ENCODE measurements around the gene GPR37L1.

GRCh38 chr1:202176949-202177927 lies 54.5 kb downstream of the GPR37L1 start:
- no peak for TF ChIP-seq ZNF530 (tag by site-specific recombination; IDR thresholded peaks at IDR 0.05; ENCODE audit: low read depth)
- peak; percentile 38; the same call in 1 of the 2 replicates for TF ChIP-seq ZNF692 (tag by site-specific recombination; IDR thresholded peaks at IDR 0.05)
- TF ChIP-seq GLI2 (tag by site-specific recombination; IDR thresholded peaks at IDR 0.05; ENCODE audit: borderline replicate concordance, low read depth): no peak
- TF ChIP-seq ZFP37 (tag by site-specific recombination; IDR thresholded peaks at IDR 0.05): no peak
- no peak for TF ChIP-seq YY1 (tag by site-specific recombination; IDR thresholded peaks at IDR 0.05)
- no peak for TF ChIP-seq TCF7L2 (IDR thresholded peaks at IDR 0.05; ENCODE audit: borderline replicate concordance, low read depth, low read length)
- no peak for TF ChIP-seq BCL6B (tag by site-specific recombination; IDR thresholded peaks at IDR 0.05)
- no peak for TF ChIP-seq CTCF (tag by site-specific recombination; IDR thresholded peaks at IDR 0.05)
- no peak for TF ChIP-seq ZNF837 (tag by site-specific recombination; IDR thresholded peaks at IDR 0.05)
- no peak for TF ChIP-seq ZNF366 (tag by site-specific recombination; conservative IDR thresholded peaks at IDR 0.05)
- no peak for TF ChIP-seq ZSCAN30 (tag by site-specific recombination; IDR thresholded peaks at IDR 0.05)
- TF ChIP-seq SETDB1 (IDR thresholded peaks at IDR 0.05; ENCODE audit: insufficient read length, low read length): no peak
